Testis (tissue), 3 donors: ENCODE data around the gene CHCHD6. TPM values are rescaled to one million over a fixed set of nuclear protein-coding genes. Genes with fewer than 3 reads are reported as not detected.
A peak's percentile ranks its signal among the peaks of the same experiment; 100 is the strongest.

ENCODE experiments used
- DNase-seq: peaks from one replicate; pipeline ENCODE4 v3.0.0-alpha.2; 2019
- H3K27ac ChIP-seq, 2 donors: fragments of 200-600 bp; sonication (generic); one replicate each; pipeline ENCODE4 v1.5.1; 2019
- H3K27me3 ChIP-seq: fragments of 200-600 bp; sonication (generic); one replicate; pipeline ENCODE4 v1.5.1; 2019
- H3K36me3 ChIP-seq: fragments of 200-600 bp; sonication (generic); one replicate; pipeline ENCODE4 v1.5.1; 2017; ENCODE audit warnings: low read depth; ENCODE audit errors: missing control alignments
- H3K4me1 ChIP-seq: fragments of 200-600 bp; sonication (generic); one replicate; pipeline ENCODE4 v1.5.1; 2019
- H3K4me3 ChIP-seq, 2 donors: fragments of 200-600 bp; sonication (generic); one replicate each; pipeline ENCODE4 v1.5.1; 2017 to 2019
- H3K9me3 ChIP-seq: fragments of 200-600 bp; sonication (generic); one replicate; pipeline ENCODE4 v1.5.1; 2017
- POLR2A ChIP-seq: fragments of 450-650 bp; IDR thresholded peaks from one replicate; pipeline ENCODE4 v1.6.1; 2017; ENCODE audit warnings: antibody characterized with exemption, mild to moderate bottlenecking, moderate library complexity
- WGBS, 2 donors: methylation state at CpG; one replicate each; pipeline ENCODE4 v1.1.5; 2018; 5-methylcytosine and 5-hydroxymethylcytosine counted together
- intact Hi-C: fragments of 100-400 bp; cut with DNase I; formaldehyde crosslinking; loops from one replicate; pipeline ENCODE4 v1.15.1; 2023; ENCODE audit warnings: low total_unique reads
- polyA plus RNA-seq: library from polyadenylated mRNA; stranded (reverse); fragments of 350-450 nt; fragmentation: Illumina TruSeq; extraction: RNeasy Lipid Tissue Mini Kit (QIAGEN cat#74804); gene quantifications from one replicate; pipeline ENCODE4 v1.2.3, GENCODE V29; 2014; ENCODE audit warnings: low read depth, low replicate concordance; ENCODE audit not compliant: insufficient read depth
- total RNA-seq, 2 donors: library from RNA; depleted of rRNA; stranded (reverse); fragments of >200 nt; gene quantifications; one replicate each; pipeline ENCODE4 v1.2.3, GENCODE V29; 2016
- TF ChIP-seq, protein P1 (sequence below), 3 experiments: fragments of 450-650 bp in 2 of 3; fragments of 200-600 bp in 1 of 3; sonication (generic) in 1 of 3; IDR thresholded peaks; one replicate each; pipeline ENCODE4 v1.5.1; 2016 to 2019; ENCODE audit warnings: antibody characterized with exemption in 3 of 3, mild to moderate bottlenecking in 2 of 3, moderate library complexity in 1 of 3

CHCHD6 gene
- total and polyA plus RNA-seq, 3 donors from 2014 or later, result 47.6 to 84.6 (median 49.9) TPM

DNA sequence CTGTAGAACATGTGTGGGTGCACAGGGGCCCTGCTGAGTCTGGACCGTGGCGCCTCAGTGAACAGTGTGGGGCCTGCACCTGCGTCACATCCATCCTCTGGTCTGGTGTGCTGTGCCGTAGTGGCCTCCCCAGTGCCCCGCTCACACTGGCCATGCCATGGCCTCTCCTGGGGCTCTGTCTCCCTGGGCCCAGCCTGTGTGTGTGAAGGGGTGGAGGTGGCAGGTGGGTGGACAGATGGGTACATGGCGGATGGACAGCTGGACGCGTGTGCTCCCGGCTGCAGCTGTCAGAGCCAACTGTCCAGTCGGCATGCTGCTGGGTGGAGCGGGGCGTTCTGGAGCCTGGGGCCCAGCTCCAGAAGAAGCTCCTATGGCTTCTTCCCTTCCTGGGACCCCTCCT is 296.7 kb downstream of the CHCHD6 start:
- Histone ChIP-seq H3K27ac (no peak overlapping the region), H3K9me3 (no peaks in the 10 kb centered on the region), H3K36me3 (no peaks in the 10 kb centered on the region), H3K27me3 (no peaks in the 10 kb centered on the region), H3K4me1 (peaks cover 21% of the 10 kb centered on the region), H3K4me3 (no peak overlapping the region)
- TF ChIP-seq, protein P1, sequence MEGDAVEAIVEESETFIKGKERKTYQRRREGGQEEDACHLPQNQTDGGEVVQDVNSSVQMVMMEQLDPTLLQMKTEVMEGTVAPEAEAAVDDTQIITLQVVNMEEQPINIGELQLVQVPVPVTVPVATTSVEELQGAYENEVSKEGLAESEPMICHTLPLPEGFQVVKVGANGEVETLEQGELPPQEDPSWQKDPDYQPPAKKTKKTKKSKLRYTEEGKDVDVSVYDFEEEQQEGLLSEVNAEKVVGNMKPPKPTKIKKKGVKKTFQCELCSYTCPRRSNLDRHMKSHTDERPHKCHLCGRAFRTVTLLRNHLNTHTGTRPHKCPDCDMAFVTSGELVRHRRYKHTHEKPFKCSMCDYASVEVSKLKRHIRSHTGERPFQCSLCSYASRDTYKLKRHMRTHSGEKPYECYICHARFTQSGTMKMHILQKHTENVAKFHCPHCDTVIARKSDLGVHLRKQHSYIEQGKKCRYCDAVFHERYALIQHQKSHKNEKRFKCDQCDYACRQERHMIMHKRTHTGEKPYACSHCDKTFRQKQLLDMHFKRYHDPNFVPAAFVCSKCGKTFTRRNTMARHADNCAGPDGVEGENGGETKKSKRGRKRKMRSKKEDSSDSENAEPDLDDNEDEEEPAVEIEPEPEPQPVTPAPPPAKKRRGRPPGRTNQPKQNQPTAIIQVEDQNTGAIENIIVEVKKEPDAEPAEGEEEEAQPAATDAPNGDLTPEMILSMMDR (IDR thresholded peaks at IDR 0.05), result no peak
- TF ChIP-seq POLR2A, result no peak
- no peak for DNase-seq
- WGBS, 2 donors, result 94 to 97% methylated on average over 5 to 12 of the region's 12 CpGs
- intact Hi-C loops, result no loop called here

DNA sequence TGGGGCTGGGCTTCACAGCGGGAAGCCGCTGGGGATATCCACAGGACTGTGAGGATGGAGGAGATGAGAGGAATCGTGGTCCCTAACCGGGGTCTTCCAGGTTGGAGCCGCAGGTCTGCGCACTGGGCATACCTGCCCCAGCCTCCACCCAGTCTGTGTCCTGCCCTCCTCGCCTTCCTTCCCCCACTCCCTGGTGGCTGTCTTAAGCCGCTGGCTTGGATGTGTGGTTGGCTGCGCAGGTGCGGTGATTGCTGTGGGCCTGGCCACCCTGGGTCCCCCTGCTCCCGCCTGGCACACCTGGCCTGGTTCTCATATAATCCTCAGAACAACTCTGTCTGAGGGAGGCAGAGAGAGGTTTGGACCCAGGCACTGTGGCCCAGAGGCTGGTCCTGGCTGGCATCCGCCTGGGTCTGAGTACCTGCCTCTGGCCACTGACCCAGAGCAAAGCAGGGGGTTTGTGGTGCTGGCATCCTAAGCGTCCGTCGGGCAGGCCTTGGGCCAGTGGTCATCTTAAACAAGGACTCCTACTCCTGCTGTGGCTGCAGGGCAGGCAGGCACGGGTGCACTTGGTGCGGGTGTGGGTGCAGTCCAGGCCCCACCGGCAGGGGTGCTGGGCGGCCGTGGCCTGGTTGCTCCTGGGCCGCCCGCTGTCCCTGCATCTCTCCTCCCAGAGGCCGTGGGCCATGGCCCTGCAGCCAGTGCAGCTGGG is 297.6 kb downstream of the CHCHD6 start:
- H3K4me3 ChIP-seq, result no peak overlapping the region
- H3K4me1 ChIP-seq, result peaks cover 21% of the 10 kb centered on the region
- intact Hi-C loops, result no loop called here
- no peak for DNase-seq
- 80 to 84% methylated on average over 15 to 16 of the region's 23 CpGs for WGBS, 2 donors
- H3K27me3 ChIP-seq, result no peaks in the 10 kb centered on the region
- no peaks in the 10 kb centered on the region for H3K9me3 ChIP-seq
- no peaks in the 10 kb centered on the region for H3K36me3 ChIP-seq
- H3K27ac ChIP-seq, result peak overlapping the region in 1 of 2 donors; percentile 81
- TF ChIP-seq POLR2A, result no peak
- TF ChIP-seq, protein P1 (IDR thresholded peaks at IDR 0.05), result peak in 1 of 3 experiments; percentile 22

GRCh38 chr3:127002195-127003174 is 298.4 kb downstream of the CHCHD6 start:
- H3K4me3 ChIP-seq, result no peak overlapping the region
- TF ChIP-seq POLR2A, result no peak
- TF ChIP-seq, protein P1 (IDR thresholded peaks at IDR 0.05), result peak; percentile 0 to 43 (median 13)
- H3K27me3 ChIP-seq, result no peaks in the 10 kb centered on the region
- H3K4me1 ChIP-seq, result peaks cover 21% of the 10 kb centered on the region
- WGBS, 2 donors, result 31 to 59% methylated on average over 17 to 25 of the region's 26 CpGs
- H3K27ac ChIP-seq, result peak overlapping the region in 1 of 2 donors; percentile 81
- DNase-seq, result peak; percentile 91
- H3K9me3 ChIP-seq, result no peaks in the 10 kb centered on the region
- intact Hi-C loops, result no loop called here
- H3K36me3 ChIP-seq, result no peaks in the 10 kb centered on the region

DNA sequence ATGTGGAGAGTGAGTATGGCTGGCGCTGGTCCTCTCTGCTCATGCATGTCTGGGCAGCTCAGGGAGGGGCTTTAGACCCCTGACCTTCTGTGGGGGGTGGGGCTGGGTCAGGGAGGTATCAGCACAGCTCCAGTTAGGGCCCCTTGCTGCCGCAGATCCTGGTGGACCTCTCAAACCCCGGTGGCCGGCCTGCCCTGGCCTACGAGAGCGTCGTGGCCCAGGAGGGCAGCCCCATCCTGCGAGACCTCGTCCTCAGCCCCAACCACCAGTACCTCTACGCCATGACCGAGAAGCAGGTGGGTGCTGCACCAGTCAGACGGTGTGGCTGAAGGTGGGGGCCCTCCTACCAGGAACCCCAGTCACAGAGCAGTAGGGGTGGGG is 299.1 kb downstream of the CHCHD6 start:
- 97% methylated on average over 12 of the region's 12 CpGs; no CpG with 5 or more reads in 1 of the 2 donors for WGBS, 2 donors
- Histone ChIP-seq H3K9me3 (no peaks in the 10 kb centered on the region), H3K4me3 (no peak overlapping the region), H3K27me3 (no peaks in the 10 kb centered on the region), H3K36me3 (no peaks in the 10 kb centered on the region), H3K4me1 (peaks cover 21% of the 10 kb centered on the region), H3K27ac (no peak overlapping the region)
- intact Hi-C loops, result no loop called here
- TF ChIP-seq, protein P1 (IDR thresholded peaks at IDR 0.05), result no peak
- TF ChIP-seq POLR2A, result no peak
- DNase-seq, result no peak
